HG03159 (cell line): ENCODE data around the gene PUS3.
"Not testable (repeated sequence)": the region's sequence is repeated elsewhere in the genome, so short reads cannot be mapped to it uniquely, and the experiment has no call there.

ENCODE experiments used
- ATAC-seq: cut with Tn5 transposase; IDR thresholded peaks from one replicate; pipeline ENCODE4 v1.9.1; 2021; ENCODE audit warnings: mild to moderate bottlenecking, moderate library complexity; ENCODE audit not compliant: unreplicated experiment

Gene PUS3

GRCh38 chr11:125922156-125922555 lies 19.1 kb upstream of the PUS3 start:
- ATAC-seq = no peak

- no peak for ATAC-seq
Measured at GRCh38 chr11:125921042-125921441, 18.0 kb upstream of the PUS3 start.

- ATAC-seq = no peak
Measured at GRCh38 chr11:125918140-125918840, 15.3 kb upstream of the PUS3 start.

GRCh38 chr11:125916683-125917347 lies 13.8 kb upstream of the PUS3 start:
- ATAC-seq = no peak

GRCh38 chr11:125914601-125915000 lies 11.6 kb upstream of the PUS3 start:
- ATAC-seq = not testable (repeated sequence)

- no peak for ATAC-seq
Measured at GRCh38 chr11:125910226-125910849, 7.3 kb upstream of the PUS3 start.

GRCh38 chr11:125904678-125905077 lies 1.7 kb upstream of the PUS3 start:
- no peak for ATAC-seq

GRCh38 chr11:125903711-125904659 lies 979 bp upstream of the PUS3 start, which contains the start of gene DDX25:
TSS of gene DDX25 (plus strand) at chr11:125904508. CDS start at chr11:125904518, 10 bp downstream.
- ATAC-seq = no peak

GRCh38 chr11:125902277-125902926 lies 604 bp downstream of the PUS3 start:
- peak; percentile 32 for ATAC-seq

- no peak for ATAC-seq
Measured at GRCh38 chr11:125901872-125902271, 1.1 kb downstream of the PUS3 start.

- ATAC-seq = no peak
Measured at GRCh38 chr11:125892994-125893393, 10.0 kb downstream of the PUS3 start.

GRCh38 chr11:125892071-125892470 lies 10.9 kb downstream of the PUS3 start:
- ATAC-seq = no peak

- ATAC-seq = no peak
Measured at GRCh38 chr11:125890447-125891100, 12.4 kb downstream of the PUS3 start.

GRCh38 chr11:125887373-125888324 lies 15.4 kb downstream of the PUS3 start, which contains the start of gene HYLS1:
TSS of gene HYLS1 (plus strand) at chr11:125887668. CDS start at chr11:125899369, 11,701 bp downstream.
- peak; percentile 90 for ATAC-seq

GRCh38 chr11:125886997-125887372 lies 16.0 kb downstream of the PUS3 start:
- peak; percentile 35 for ATAC-seq

GRCh38 chr11:125883375-125883774 lies 19.6 kb downstream of the PUS3 start:
- no peak for ATAC-seq

- ATAC-seq = no peak
Measured at GRCh38 chr11:125881291-125881690, 21.7 kb downstream of the PUS3 start.

GRCh38 chr11:125874556-125875124 lies 28.4 kb downstream of the PUS3 start:
- no peak for ATAC-seq
